HEK293T (cell line): ENCODE results near the gene TCHP.

ENCODE experiments used
- ARNT ChIP-seq: fragments of 450-650 bp; IDR thresholded peaks from 2 replicates; pipeline ENCODE4 v1.6.1; 2017; ENCODE audit warnings: mild to moderate bottlenecking
- BHLHE40 ChIP-seq: fragments of 450-650 bp; IDR thresholded peaks from 2 replicates; pipeline ENCODE4 v1.6.1; 2016; ENCODE audit warnings: mild to moderate bottlenecking, moderate library complexity, borderline replicate concordance
- CTBP1 ChIP-seq: fragments of 450-650 bp; IDR thresholded peaks from 2 replicates; pipeline ENCODE4 v1.6.1; 2016; ENCODE audit warnings: borderline replicate concordance
- ELF4 ChIP-seq: fragments of 450-650 bp; IDR thresholded peaks from 2 replicates; pipeline ENCODE4 v1.6.1; 2017; ENCODE audit warnings: antibody characterized with exemption
- FOXK2 ChIP-seq: fragments of 450-650 bp; IDR thresholded peaks from 2 replicates; pipeline ENCODE4 v1.6.1; 2016; ENCODE audit warnings: mild to moderate bottlenecking
- FOXM1 ChIP-seq: fragments of 450-650 bp; IDR thresholded peaks from 2 replicates; pipeline ENCODE4 v1.6.1; 2017; ENCODE audit warnings: mild to moderate bottlenecking, borderline replicate concordance
- L3MBTL2 ChIP-seq: fragments of 450-650 bp; conservative IDR thresholded peaks from 2 replicates; pipeline ENCODE4 v1.6.1; 2016; ENCODE audit warnings: mild to moderate bottlenecking
- LEF1 ChIP-seq: fragments of 450-650 bp; IDR thresholded peaks from 2 replicates; pipeline ENCODE4 v1.6.1; 2017; ENCODE audit warnings: mild to moderate bottlenecking, borderline replicate concordance
- NFRKB ChIP-seq: fragments of 450-650 bp; IDR thresholded peaks from 2 replicates; pipeline ENCODE4 v1.6.1; 2016; ENCODE audit warnings: mild to moderate bottlenecking, moderate library complexity
- SP1 ChIP-seq: fragments of 450-650 bp; IDR thresholded peaks from 2 replicates; pipeline ENCODE4 v1.6.1; 2017
- SUZ12 ChIP-seq: fragments of 450-650 bp; IDR thresholded peaks from 2 replicates; pipeline ENCODE4 v1.6.1; 2016; ENCODE audit warnings: mild to moderate bottlenecking
- ZNF384 ChIP-seq: fragments of 450-650 bp; IDR thresholded peaks from 2 replicates; pipeline ENCODE4 v1.6.1; 2016
- TF ChIP-seq, protein P1 (sequence below): fragments of 450-650 bp; IDR thresholded peaks from 2 replicates; pipeline ENCODE4 v1.6.1; 2016

DNA sequence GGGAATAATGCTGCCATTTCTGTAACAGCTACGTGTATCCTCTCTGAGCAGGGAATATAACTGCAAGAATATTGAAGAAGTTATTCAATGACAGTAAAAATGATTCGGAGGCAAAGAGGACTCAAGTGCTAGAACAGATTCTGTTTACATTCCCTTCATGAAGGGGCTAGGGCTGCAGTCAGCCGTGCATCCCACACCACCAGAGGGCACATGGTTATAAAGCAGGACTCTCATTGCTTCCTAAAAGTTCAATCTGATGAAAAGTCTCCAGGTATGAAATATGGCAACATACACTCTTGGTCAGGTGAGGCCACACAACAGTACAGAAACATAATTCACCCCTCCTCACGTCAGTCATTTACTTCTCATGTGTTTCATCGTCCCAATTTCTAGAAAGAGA lies 34.0 kb downstream of the TCHP start:
- no peak for TF ChIP-seq SP1
- TF ChIP-seq SUZ12 = no peak
- no peak for TF ChIP-seq BHLHE40
- TF ChIP-seq LEF1 = no peak
- TF ChIP-seq ELF4 = no peak
- TF ChIP-seq FOXM1 = no peak
- no peak for TF ChIP-seq ARNT
- TF ChIP-seq FOXK2 = no peak
- TF ChIP-seq L3MBTL2 = no peak
- TF ChIP-seq NFRKB = no peak
- TF ChIP-seq, protein P1, sequence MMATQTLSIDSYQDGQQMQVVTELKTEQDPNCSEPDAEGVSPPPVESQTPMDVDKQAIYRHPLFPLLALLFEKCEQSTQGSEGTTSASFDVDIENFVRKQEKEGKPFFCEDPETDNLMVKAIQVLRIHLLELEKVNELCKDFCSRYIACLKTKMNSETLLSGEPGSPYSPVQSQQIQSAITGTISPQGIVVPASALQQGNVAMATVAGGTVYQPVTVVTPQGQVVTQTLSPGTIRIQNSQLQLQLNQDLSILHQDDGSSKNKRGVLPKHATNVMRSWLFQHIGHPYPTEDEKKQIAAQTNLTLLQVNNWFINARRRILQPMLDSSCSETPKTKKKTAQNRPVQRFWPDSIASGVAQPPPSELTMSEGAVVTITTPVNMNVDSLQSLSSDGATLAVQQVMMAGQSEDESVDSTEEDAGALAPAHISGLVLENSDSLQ = no peak
- no peak for TF ChIP-seq CTBP1
- no peak for TF ChIP-seq ZNF384
